ENCODE data around the gene QRSL1.

QRSL1 gene

GRCh38 chr6:106716966-106717365 is 87.6 kb downstream of the QRSL1 start:
- no peak for TF ChIP-seq CTCF (IDR thresholded peaks at IDR 0.05; ENCODE audit: low read depth, low read length, missing control alignments)
- DNase-seq (ENCODE audit: low read depth) = no peak
- H3K4me3 ChIP-seq (ENCODE audit: low read depth, low read length) = no peak overlapping the region

All from GM12864 (cell line).